Liver (tissue), 9 donors: ENCODE data around the gene FXYD7. TPM values are rescaled to one million over a fixed set of nuclear protein-coding genes. Genes with fewer than 3 reads are reported as not detected.

Experiments
- DNase-seq: peaks from one replicate; pipeline ENCODE4 v3.0.0-alpha.2; 2017; ENCODE audit warnings: low spot score
- H3K27ac ChIP-seq, 2 donors: one replicate each; pipeline ENCODE4 v1.7.0; 2013; ENCODE audit warnings: inconsistent platforms in 2 of 2, low read length in 2 of 2, control low read depth in 1 of 2, low read depth in 1 of 2, mild to moderate bottlenecking in 1 of 2
- H3K27me3 ChIP-seq, 4 donors: one replicate each; pipeline versions ENCODE4 v1.6.1 to v1.7.0; 2013; ENCODE audit warnings: low read length in 3 of 4, inconsistent platforms in 1 of 4, mild to moderate bottlenecking in 1 of 4, moderate library complexity in 1 of 4; ENCODE audit not compliant: control insufficient read depth in 4 of 4, insufficient read depth in 4 of 4
- H3K36me3 ChIP-seq, 4 donors: one replicate each; pipeline versions ENCODE4 v1.6.1 to v1.7.0; 2013; ENCODE audit warnings: low read length in 3 of 4, mild to moderate bottlenecking in 3 of 4, low read depth in 1 of 4, moderate library complexity in 1 of 4; ENCODE audit not compliant: control insufficient read depth in 4 of 4, insufficient read depth in 3 of 4
- H3K4me1 ChIP-seq, 4 donors: one replicate each; pipeline versions ENCODE4 v1.6.1 to v1.7.0; 2013; ENCODE audit warnings: low read length in 3 of 4, mild to moderate bottlenecking in 3 of 4, moderate library complexity in 1 of 4; ENCODE audit not compliant: control insufficient read depth in 4 of 4, insufficient read depth in 4 of 4
- H3K4me3 ChIP-seq, 3 donors: one replicate each; pipeline versions ENCODE4 v1.6.1 to v1.7.0; 2013; ENCODE audit warnings: low read length in 3 of 3, control low read depth in 1 of 3, low read depth in 1 of 3, mild to moderate bottlenecking in 1 of 3
- H3K9ac ChIP-seq, 2 donors: one replicate each; pipeline ENCODE4 v1.7.0; 2013; ENCODE audit warnings: low read length in 2 of 2, mild to moderate bottlenecking in 2 of 2, moderate library complexity in 2 of 2, control low read depth in 1 of 2, low read depth in 1 of 2
- H3K9me3 ChIP-seq, 4 donors: one replicate each; pipeline versions ENCODE4 v1.6.1 to v1.7.0; 2013; ENCODE audit warnings: low read length in 3 of 4; ENCODE audit not compliant: control insufficient read depth in 4 of 4
- ATF3 ChIP-seq: IDR thresholded peaks from 2 replicates; pipeline ENCODE4 v1.6.1; 2016; ENCODE audit warnings: antibody characterized with exemption
- CTCF ChIP-seq: fragments of 150-350 bp; IDR thresholded peaks from 2 replicates; pipeline ENCODE4 v1.5.1; 2017; ENCODE audit warnings: improper control_type of control experiment, low read depth, low read length; ENCODE audit not compliant: missing input control
- EGR1 ChIP-seq, 2 donors: IDR thresholded peaks; 2 replicates each; pipeline ENCODE4 v1.6.1; 2016 to 2018; ENCODE audit warnings: antibody characterized with exemption in 2 of 2, low read depth in 2 of 2
- FOXA1 ChIP-seq: IDR thresholded peaks from 2 replicates; pipeline ENCODE4 v1.6.1; 2016; ENCODE audit warnings: antibody characterized with exemption
- FOXA2 ChIP-seq: IDR thresholded peaks from 2 replicates; pipeline ENCODE4 v1.6.1; 2016; ENCODE audit warnings: antibody characterized with exemption
- GABPA ChIP-seq, 2 donors: IDR thresholded peaks in 1 of 2; conservative IDR thresholded peaks in 1 of 2; 2 replicates each; pipeline ENCODE4 v1.6.1; 2016; ENCODE audit warnings: antibody characterized with exemption in 2 of 2, mild to moderate bottlenecking in 1 of 2, moderate library complexity in 1 of 2
- HNF4A ChIP-seq, 2 donors: conservative IDR thresholded peaks; 2 replicates each; pipeline ENCODE4 v1.6.1; 2016; ENCODE audit warnings: antibody characterized with exemption in 2 of 2, mild to moderate bottlenecking in 2 of 2
- HNF4G ChIP-seq: IDR thresholded peaks from 2 replicates; pipeline ENCODE4 v1.6.1; 2016; ENCODE audit warnings: antibody characterized with exemption
- JUND ChIP-seq, 2 donors: IDR thresholded peaks; 2 replicates each; pipeline ENCODE4 v1.6.1; 2016; ENCODE audit warnings: antibody characterized with exemption in 2 of 2
- MAX ChIP-seq: IDR thresholded peaks from 2 replicates; pipeline ENCODE4 v1.6.1; 2016; ENCODE audit warnings: antibody characterized with exemption
- NR2F2 ChIP-seq: IDR thresholded peaks from 2 replicates; pipeline ENCODE4 v1.6.1; 2016; ENCODE audit warnings: antibody characterized with exemption
- RAD21 ChIP-seq, 2 donors: IDR thresholded peaks; 2 replicates each; pipeline ENCODE4 v1.6.1; 2016; ENCODE audit warnings: antibody characterized with exemption in 2 of 2, mild to moderate bottlenecking in 2 of 2
- REST ChIP-seq: IDR thresholded peaks from 2 replicates; pipeline ENCODE4 v1.6.1; 2016; ENCODE audit warnings: antibody characterized with exemption, mild to moderate bottlenecking
- RXRA ChIP-seq, 2 donors: IDR thresholded peaks; 2 replicates each; pipeline ENCODE4 v1.6.1; 2017 to 2018; ENCODE audit warnings: antibody characterized with exemption in 2 of 2, mild to moderate bottlenecking in 1 of 2
- SP1 ChIP-seq: IDR thresholded peaks from 2 replicates; pipeline ENCODE4 v1.6.1; 2018; ENCODE audit warnings: antibody characterized with exemption, mild to moderate bottlenecking
- TAF1 ChIP-seq: conservative IDR thresholded peaks from 2 replicates; pipeline ENCODE4 v1.6.1; 2016; ENCODE audit warnings: antibody characterized with exemption, mild to moderate bottlenecking
- YY1 ChIP-seq: IDR thresholded peaks from 2 replicates; pipeline ENCODE4 v1.6.1; 2016; ENCODE audit warnings: antibody characterized with exemption, mild to moderate bottlenecking
- ZBTB33 ChIP-seq: IDR thresholded peaks from 2 replicates; pipeline ENCODE4 v1.6.1; 2016; ENCODE audit warnings: antibody characterized with exemption
- WGBS: extraction: QIAGEN DNeasy Blood & Tissue Kit; methylation state at CpG from one replicate; pipeline ENCODE4 v1.1.7; 2013; 5-methylcytosine and 5-hydroxymethylcytosine counted together
- polyA plus RNA-seq, 2 donors: library from polyadenylated mRNA; stranded (reverse) in 1 of 2; unstranded in 1 of 2; fragments of 200-250 nt in 1 of 2; fragments of >200 nt in 1 of 2; fragmentation: Nextera tagmentation in 1 of 2; extraction: Ambion mirVana in 1 of 2; gene quantifications; one replicate each; pipeline versions ENCODE4 v1.2.1 to v1.2.3, GENCODE V29; 2013 to 2015
- total RNA-seq, 2 donors: library from RNA; depleted of rRNA; stranded (reverse); fragments of >200 nt; gene quantifications; one replicate each; pipeline ENCODE4 v1.2.3, GENCODE V29; 2014
- donor health status: healthy.
- donor health status: healthy.
- donor health status: healthy.
- donor health status: healthy.
- donor health status: healthy.

The FXYD7 gene
- total and polyA plus RNA-seq, 4 donors: 0.08 to 0.09 TPM; not detected in 2

GRCh38 chr19:35146746-35147459, 3.8 kb downstream of the FXYD7 start:
- WGBS: 70% methylated on average over 7 of the region's 7 CpGs

More at GRCh38 chr19:35146746-35147459, 3.8 kb downstream of the FXYD7 start:
- DNase-seq: no peak
- H3K4me1 ChIP-seq: peaks cover 0 to 6% (median 2%) of the 10 kb centered on the region in 4 donors
- H3K36me3 ChIP-seq: no peaks in the 10 kb centered on the region
- H3K27me3 ChIP-seq: no peaks in the 10 kb centered on the region
- TF ChIP-seq TAF1: no peak
- TF ChIP-seq RXRA (IDR thresholded peaks at IDR 0.05): no peak
- no peak for TF ChIP-seq HNF4A (conservative IDR thresholded peaks at IDR 0.05)
- TF ChIP-seq MAX: no peak
- TF ChIP-seq NR2F2: no peak
- TF ChIP-seq YY1: no peak
- no peak for TF ChIP-seq EGR1 (IDR thresholded peaks at IDR 0.05; ENCODE audit: low read depth in 2 of 2)
- TF ChIP-seq ZBTB33: no peak
- no peak for TF ChIP-seq JUND (IDR thresholded peaks at IDR 0.05)
- no peak for TF ChIP-seq HNF4G
- TF ChIP-seq SP1: no peak
- no peak for TF ChIP-seq RAD21 (IDR thresholded peaks at IDR 0.05)
- TF ChIP-seq ATF3: no peak
- TF ChIP-seq CTCF: no peak
- TF ChIP-seq REST: no peak
- TF ChIP-seq GABPA (IDR thresholded peaks at IDR 0.05 in 1 of 2, conservative IDR thresholded peaks at IDR 0.05 in 1 of 2): no peak
- TF ChIP-seq FOXA2: no peak
- TF ChIP-seq FOXA1: no peak
- H3K9ac ChIP-seq: no peak overlapping the region
- H3K27ac ChIP-seq: no peak overlapping the region
- no peaks in the 10 kb centered on the region for H3K9me3 ChIP-seq
- H3K4me3 ChIP-seq: no peak overlapping the region
